ENCODE data around the gene CD164L2. TPM values are rescaled to one million over a fixed set of nuclear protein-coding genes. Genes with fewer than 3 reads are reported as not detected.

The CD164L2 gene
- polyA plus RNA-seq, 3 donors, result 0.07 to 0.61 TPM; not detected in 1

- WGBS, 3 donors, result 44 to 66% (median 60%) methylated on average over 13 of the region's 13 CpGs
- H3K27ac ChIP-seq (ENCODE audit: low read depth, low read length), result no peak overlapping the region
Measured at GRCh38 chr1:27368869-27369582, 14.1 kb downstream of the CD164L2 start.

GRCh38 chr1:27367160-27367650 is 15.9 kb downstream of the CD164L2 start:
- H3K27ac ChIP-seq (ENCODE audit: low read depth, low read length), result peak overlapping the region; percentile 71
- WGBS, 3 donors, result 40 to 49% (median 47%) methylated on average over 8 of the region's 8 CpGs

- 1% methylated on average over 50 to 67 of the region's 67 CpGs for WGBS, 3 donors
- peak within 1 kb of the TSS; percentile 71 for H3K27ac ChIP-seq (ENCODE audit: low read depth, low read length)
Measured at GRCh38 chr1:27366411-27367159, 16.5 kb downstream of the CD164L2 start, which contains the start of gene MAP3K6. Gene MAP3K6 (minus strand): TSS chr1:27366961. CDS start chr1:27366597, 364 bp downstream.

DNA sequence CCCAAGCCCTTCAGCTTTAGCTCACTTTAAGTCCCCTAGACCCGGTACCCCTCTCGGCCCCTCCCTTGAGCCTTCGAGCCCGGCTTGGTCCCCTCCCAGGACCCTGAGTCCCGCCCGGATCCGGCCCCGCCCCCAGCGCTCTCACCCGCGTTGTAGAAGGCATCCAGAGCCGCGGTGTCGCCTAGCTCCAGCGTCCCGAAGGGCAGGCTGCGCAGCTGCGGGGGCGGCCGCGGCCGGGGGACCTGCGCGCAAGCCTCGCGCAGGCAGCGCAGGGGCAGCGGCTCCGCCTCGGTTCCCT is 17.1 kb downstream of the CD164L2 start:
- WGBS, 3 donors, result 0 to 1% (median 0%) methylated on average over 21 to 30 of the region's 30 CpGs
- peak overlapping the region; percentile 71 for H3K27ac ChIP-seq (ENCODE audit: low read depth, low read length)

DNA sequence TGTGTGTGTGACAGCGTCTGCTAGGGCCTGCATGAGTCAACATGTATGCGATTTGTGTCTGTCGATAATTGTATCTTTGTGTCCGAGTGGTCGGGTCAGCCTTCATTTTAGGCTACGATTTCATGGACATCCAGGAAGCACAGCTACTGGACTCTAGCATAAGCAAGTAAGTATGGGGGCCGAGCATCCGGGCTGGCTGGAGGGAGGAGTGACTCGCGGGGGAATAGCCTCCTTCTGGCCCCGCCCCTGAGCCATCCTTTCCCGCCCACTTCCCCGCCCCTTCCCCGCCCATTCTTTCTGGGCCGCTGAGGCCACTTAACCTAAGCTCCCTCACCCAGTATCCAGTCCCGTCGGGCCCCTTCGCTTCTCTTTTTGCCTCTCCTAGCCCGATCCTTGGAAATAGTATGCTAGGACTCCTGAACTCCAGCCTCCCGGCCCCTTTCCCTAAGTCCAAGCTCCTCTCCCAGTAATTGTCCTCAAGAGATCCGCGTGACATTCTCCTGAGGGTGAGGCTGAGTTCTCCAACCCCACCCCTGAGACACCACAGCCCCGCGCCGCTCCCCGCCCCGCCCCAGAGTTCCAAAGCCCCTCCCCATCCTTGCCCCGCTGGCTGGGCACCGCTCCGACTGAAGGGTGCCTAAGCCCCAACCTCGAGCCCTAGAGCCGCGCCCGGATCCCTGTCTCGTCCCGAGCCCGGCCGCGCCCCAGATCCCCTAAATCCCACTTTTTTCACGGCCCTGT is 17.6 kb downstream of the CD164L2 start:
- H3K27ac ChIP-seq (ENCODE audit: low read depth, low read length), result peak overlapping the region; percentile 71

DNA sequence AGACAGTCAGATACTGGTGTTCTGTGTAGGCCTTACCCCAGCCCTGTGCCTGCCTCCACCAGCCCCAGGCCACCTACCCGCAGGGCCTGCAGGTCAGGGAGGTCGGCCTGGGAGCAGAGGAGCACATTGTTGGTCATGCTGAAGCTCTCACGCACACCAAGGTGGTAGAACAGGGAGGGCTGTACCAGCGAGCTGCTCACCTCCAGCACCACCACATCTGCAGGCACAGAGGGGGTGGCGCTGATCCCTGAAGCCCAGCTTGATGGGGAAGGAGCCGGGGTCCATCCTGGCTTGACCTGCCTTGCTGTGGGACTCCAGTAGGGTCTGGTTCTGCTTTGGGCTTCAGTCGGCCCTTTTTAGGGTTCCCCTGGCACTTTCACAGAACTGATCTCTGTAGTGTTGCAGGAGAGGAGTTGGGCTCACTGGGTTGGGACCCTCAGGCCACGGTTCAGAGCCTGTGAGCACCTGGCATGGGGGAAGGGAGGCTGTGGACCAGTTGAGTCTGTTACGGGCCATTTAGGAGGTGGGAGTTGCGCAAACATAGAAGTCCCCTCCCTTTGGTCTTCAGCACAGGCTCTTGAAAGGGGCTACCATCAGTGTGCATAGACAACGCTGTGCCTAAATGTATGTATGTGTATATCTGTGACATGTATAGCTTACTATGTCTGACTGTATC is 18.3 kb downstream of the CD164L2 start:
- H3K27ac ChIP-seq (ENCODE audit: low read depth, low read length), result no peak overlapping the region
- WGBS, 3 donors, result 69 to 79% (median 74%) methylated on average over 11 of the region's 11 CpGs

More for the DNA sequence above, 17.6 kb downstream of the CD164L2 start:
- 2 to 4% (median 3%) methylated on average over 38 to 40 of the region's 40 CpGs for WGBS, 3 donors

DNA sequence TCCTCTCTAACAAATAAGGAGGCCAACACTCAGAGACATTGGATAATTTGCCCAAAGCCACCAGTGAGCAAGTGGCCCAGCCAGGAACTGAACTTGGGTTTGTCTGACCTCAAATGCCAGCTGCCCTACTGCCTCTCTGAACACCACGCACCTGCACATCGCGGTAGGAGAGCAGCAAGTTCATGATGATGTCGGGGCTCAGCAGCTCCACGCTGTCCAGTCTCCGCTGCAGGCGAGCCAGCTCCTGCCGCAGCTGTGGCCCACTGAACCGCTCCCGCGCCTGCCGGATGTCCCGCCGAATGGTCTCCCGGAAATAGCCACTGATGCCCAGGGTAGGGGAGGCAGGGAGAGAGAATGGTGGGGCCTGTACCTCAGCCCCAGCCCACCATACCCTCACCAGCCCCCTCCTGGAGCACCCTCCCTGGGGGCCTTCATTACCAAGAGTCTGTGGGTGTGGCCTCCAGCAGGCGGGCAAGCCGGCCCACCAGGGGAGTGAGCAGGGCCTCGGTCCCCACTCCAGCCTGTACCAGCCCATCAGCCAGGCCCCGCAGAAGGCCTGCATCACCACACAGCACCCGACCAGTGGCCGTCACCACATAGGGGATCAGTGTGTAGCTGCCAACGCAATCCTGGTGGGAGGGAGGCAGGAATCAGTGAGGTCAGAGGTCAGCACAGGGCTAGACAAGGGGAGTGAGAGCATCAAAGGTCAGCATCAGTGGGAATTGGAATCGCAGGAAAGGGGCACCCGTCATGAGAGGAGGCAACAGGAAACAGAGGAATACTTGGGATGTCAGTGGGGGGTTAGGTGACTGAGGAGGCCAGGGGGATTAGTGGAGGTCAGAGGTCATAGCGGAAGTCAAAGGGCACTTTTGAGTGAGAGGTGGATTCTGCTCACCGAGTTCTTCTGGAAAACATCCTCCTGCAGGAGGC is 19.1 kb downstream of the CD164L2 start:
- no peak overlapping the region for H3K27ac ChIP-seq (ENCODE audit: low read depth, low read length)

DNA sequence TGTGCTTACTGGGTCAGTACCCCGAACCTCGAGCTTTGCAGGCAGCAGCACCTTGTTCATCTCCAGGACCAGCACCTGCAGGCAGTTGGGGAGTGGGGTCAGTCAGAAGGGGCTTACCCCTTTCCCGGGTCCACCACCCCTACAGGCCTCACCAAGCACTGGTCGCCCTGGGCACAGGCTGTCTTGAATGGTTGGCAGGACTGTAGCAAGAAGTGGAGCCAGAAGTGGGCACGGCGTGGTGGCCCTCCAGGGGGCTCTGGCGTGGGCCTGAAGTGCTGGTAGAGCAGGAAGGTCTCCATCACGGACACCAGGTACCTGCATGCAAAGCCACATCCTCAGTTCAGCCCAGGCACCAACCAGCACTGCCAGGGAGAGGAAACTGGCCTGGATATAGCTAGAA is 21.6 kb downstream of the CD164L2 start:
- WGBS, 3 donors, result 92 to 98% (median 92%) methylated on average over 8 of the region's 8 CpGs
- no peak overlapping the region for H3K27ac ChIP-seq (ENCODE audit: low read depth, low read length)

More for the DNA sequence above, 19.1 kb downstream of the CD164L2 start:
- 88 to 91% (median 90%) methylated on average over 25 to 26 of the region's 26 CpGs for WGBS, 3 donors

- 72 to 87% (median 83%) methylated on average over 17 to 21 of the region's 21 CpGs for WGBS, 3 donors
- H3K27ac ChIP-seq (ENCODE audit: low read depth, low read length), result no peak overlapping the region
Measured at GRCh38 chr1:27361044-27361402, 22.1 kb downstream of the CD164L2 start.

DNA sequence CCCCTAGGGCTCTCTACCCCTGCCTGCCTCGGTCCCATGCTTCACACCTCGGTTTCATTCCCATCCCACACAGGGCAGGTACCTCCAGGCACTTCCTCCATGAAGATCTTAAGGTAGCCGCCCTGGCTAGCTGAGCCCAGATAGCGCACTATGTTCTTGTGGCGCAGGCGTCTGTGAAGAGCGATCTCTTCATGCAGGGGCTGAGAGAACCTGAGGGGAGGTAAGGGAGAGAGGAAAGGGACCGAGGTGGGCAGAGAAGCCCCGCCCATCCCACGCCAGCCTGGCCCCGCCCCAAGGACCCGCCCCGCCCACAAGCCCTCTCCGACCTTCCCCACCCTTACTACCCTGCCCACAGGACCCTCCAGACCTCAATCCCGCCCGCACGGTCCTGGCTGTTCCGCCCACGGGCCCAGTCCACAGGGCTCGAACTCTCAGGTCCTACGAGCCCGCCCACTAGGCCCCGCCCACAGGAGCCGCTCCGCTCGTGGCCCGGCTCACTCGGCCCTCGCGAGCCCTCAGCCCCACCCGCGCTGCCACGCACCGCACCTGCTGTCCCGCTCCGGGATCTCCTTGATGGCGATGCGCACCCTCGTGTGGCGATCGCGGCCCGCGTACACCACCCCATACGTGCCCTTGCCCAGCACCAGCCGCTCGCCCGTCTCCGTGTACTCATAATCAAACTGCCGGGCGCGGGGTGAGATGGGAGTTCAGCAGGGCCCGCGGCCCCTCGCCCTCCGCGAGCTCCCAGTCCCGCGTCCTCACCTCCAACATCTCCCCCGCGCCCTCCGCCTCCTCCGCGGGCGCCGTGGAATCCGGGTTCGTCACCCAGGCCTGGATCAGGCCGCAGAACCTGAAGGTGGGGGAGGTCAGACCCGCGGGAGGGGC is 22.7 kb downstream of the CD164L2 start:
- 31 to 51% (median 46%) methylated on average over 50 to 71 of the region's 71 CpGs for WGBS, 3 donors
- no peak overlapping the region for H3K27ac ChIP-seq (ENCODE audit: low read depth, low read length)

- 55 to 75% (median 74%) methylated on average over 9 of the region's 9 CpGs for WGBS, 3 donors
- no peak overlapping the region for H3K27ac ChIP-seq (ENCODE audit: low read depth, low read length)
Measured at GRCh38 chr1:27359822-27360158, 23.3 kb downstream of the CD164L2 start.

- H3K27ac ChIP-seq (ENCODE audit: low read depth, low read length), result no peak overlapping the region
- 96 to 99% (median 99%) methylated on average over 5 of the region's 5 CpGs for WGBS, 3 donors
Measured at GRCh38 chr1:27358928-27359313, 24.2 kb downstream of the CD164L2 start.

- WGBS, 3 donors, result 83 to 95% (median 94%) methylated on average over 19 to 21 of the region's 21 CpGs
- no peak overlapping the region for H3K27ac ChIP-seq (ENCODE audit: low read depth, low read length)
Measured at GRCh38 chr1:27358038-27358927, 24.9 kb downstream of the CD164L2 start.

- WGBS, 3 donors, result 14 to 40% (median 34%) methylated on average over 40 of the region's 40 CpGs
- no peak overlapping the region for H3K27ac ChIP-seq (ENCODE audit: low read depth, low read length)
Measured at GRCh38 chr1:27357281-27358037, 25.7 kb downstream of the CD164L2 start.

- no peak overlapping the region for H3K27ac ChIP-seq (ENCODE audit: low read depth, low read length)
- WGBS, 3 donors, result 73 to 79% (median 74%) methylated on average over 32 to 37 of the region's 37 CpGs
Measured at GRCh38 chr1:27356619-27357280, 26.4 kb downstream of the CD164L2 start.
